Adrenal gland (tissue), 12 donors: ENCODE measurements around the gene GPC6. TPM values are rescaled to one million over a fixed set of nuclear protein-coding genes. Genes with fewer than 3 reads are reported as not detected.

ENCODE experiments used
- DNase-seq, 7 donors: peaks; one replicate each; pipeline ENCODE4 v3.0.0-alpha.2; 2019 to 2020
- H3K27ac ChIP-seq, 5 donors: fragments of 200-600 bp; sonication (generic) in 4 of 5; 1 replicate in 3 of 5; 2 replicates in 2 of 5; pipeline versions ENCODE4 v1.5.1 to v1.8.0; 2016 to 2020; ENCODE audit warnings: mild to moderate bottlenecking in 1 of 5
- H3K27me3 ChIP-seq: fragments of 200-600 bp; 2 replicates; pipeline ENCODE4 v1.8.0; 2021
- H3K36me3 ChIP-seq, 2 donors: fragments of 200-600 bp; replicated peaks in 1 of 2; 1 replicate in 1 of 2; 2 replicates in 1 of 2; pipeline versions ENCODE4 v1.5.1 to v1.8.0; 2018 to 2022
- H3K4me1 ChIP-seq, 2 donors: fragments of 200-600 bp; replicated peaks in 1 of 2; 1 replicate in 1 of 2; 2 replicates in 1 of 2; pipeline versions ENCODE4 v1.5.1 to v1.8.0; 2018 to 2021
- H3K4me3 ChIP-seq, 4 donors: fragments of 200-600 bp; sonication (generic) in 3 of 4; one replicate each; pipeline ENCODE4 v1.5.1; 2016 to 2018
- H3K9me3 ChIP-seq, 3 donors: fragments of 200-600 bp; sonication (generic) in 1 of 3; replicated peaks in 1 of 3; 1 replicate in 2 of 3; 2 replicates in 1 of 3; pipeline versions ENCODE4 v1.5.1 to v1.8.0; 2016 to 2021
- CTCF ChIP-seq, 6 experiments: fragments of 450-650 bp in 4 of 6; fragments of 200-600 bp in 2 of 6; sonication (generic) in 1 of 6; IDR thresholded peaks; 1 replicate in 5 of 6; 2 replicates in 1 of 6; pipeline versions ENCODE4 v1.5.1 to v1.8.0; 2016 to 2021; ENCODE audit warnings: antibody characterized with exemption in 6 of 6, mild to moderate bottlenecking in 2 of 6, moderate library complexity in 1 of 6
- POLR2A ChIP-seq, 2 donors: fragments of 450-650 bp; IDR thresholded peaks; one replicate each; pipeline ENCODE4 v1.6.1; 2017; ENCODE audit warnings: antibody characterized with exemption in 2 of 2, mild to moderate bottlenecking in 2 of 2, moderate library complexity in 1 of 2
- WGBS, 4 donors: extraction: QIAGEN DNeasy Blood & Tissue Kit in 2 of 4; methylation state at CpG; one replicate each; pipeline versions ENCODE4 v1.1.5 to v1.1.7; 2013 to 2017; 5-methylcytosine and 5-hydroxymethylcytosine counted together
- intact Hi-C, 2 donors: fragments of 100-400 bp; cut with DNase I; formaldehyde crosslinking; loops; one replicate each; pipeline versions ENCODE4 v1.14.1 to v1.15.0; 2022 to 2023
- polyA plus RNA-seq, 3 donors: library from polyadenylated mRNA; stranded (reverse); fragments of 200-250 nt in 2 of 3; fragments of 350-450 nt in 1 of 3; fragmentation: Illumina TruSeq in 1 of 3; extraction: RNeasy Lipid Tissue Mini Kit (QIAGEN cat#74804) in 1 of 3; gene quantifications; one replicate each; pipeline ENCODE4 v1.2.3, GENCODE V29; 2013 to 2014
- total RNA-seq, 9 donors: library from RNA; depleted of rRNA in 4 of 9; stranded (reverse); fragments of >200 nt in 4 of 9; fragments of 120-200 nt in 1 of 9; fragmentation: NEBNext Ultra II Directional in 1 of 9; extraction: Animal tissue kit (Norgen Biotek cat#: 25700) in 1 of 9; gene quantifications; one replicate each; pipeline versions ENCODE4 v1.1.0 to v1.2.4, GENCODE V29; 2013 to 2023
- donor health status: healthy with polysubstance abuse.
- donor health status: Bipolar disorder and iron deficiency.
- donor health status: DM: yes; HTN: yes; CAD: no.
- donor health status: DM: no; HTN: no; CAD: no.
- donor health status: DM: no; HTN: no; CAD: no.
- donor health status: DM: yes; HTN: yes; CAD: no.

Gene GPC6
- total and polyA plus RNA-seq, 12 donors = 0.37 to 62.3 (median 2.5) TPM

- WGBS, 4 donors = 75 to 81% (median 78%) methylated on average over 1 of the region's 1 CpG
- intact Hi-C loops = no loop called here
- TF ChIP-seq POLR2A (IDR thresholded peaks at IDR 0.05) (no peak), CTCF (IDR thresholded peaks at IDR 0.05) (no peak)
Observed at GRCh38 chr13:93755341-93755740, 528.7 kb downstream of the GPC6 start.

GRCh38 chr13:93758575-93758974 lies 532.0 kb downstream of the GPC6 start:
- WGBS, 4 donors = 49 to 67% (median 59%) methylated on average over 1 of the region's 1 CpG
- H3K27me3 ChIP-seq = no peaks in the 10 kb centered on the region
- no peaks in the 10 kb centered on the region for H3K4me1 ChIP-seq
- no peak overlapping the region for H3K4me3 ChIP-seq
- no peak for DNase-seq
- H3K36me3 ChIP-seq = no peaks in the 10 kb centered on the region
- no peaks in the 10 kb centered on the region for H3K9me3 ChIP-seq
- intact Hi-C loops = no loop called here
- TF ChIP-seq POLR2A (IDR thresholded peaks at IDR 0.05) = no peak
- TF ChIP-seq CTCF (IDR thresholded peaks at IDR 0.05) = no peak
- H3K27ac ChIP-seq = no peak overlapping the region

More at GRCh38 chr13:93755341-93755740, 528.7 kb downstream of the GPC6 start:
- Histone ChIP-seq H3K36me3 (no peaks in the 10 kb centered on the region), H3K9me3 (no peaks in the 10 kb centered on the region), H3K27me3 (no peaks in the 10 kb centered on the region), H3K27ac (no peak overlapping the region), H3K4me3 (no peak overlapping the region), H3K4me1 (no peaks in the 10 kb centered on the region)
- no peak for DNase-seq

GRCh38 chr13:93762708-93763426 lies 536.3 kb downstream of the GPC6 start:
- WGBS, 4 donors = 82 to 87% (median 85%) methylated on average over 6 of the region's 6 CpGs
- H3K27me3 ChIP-seq = no peaks in the 10 kb centered on the region
- DNase-seq = no peak
- no peak overlapping the region for H3K27ac ChIP-seq
- H3K36me3 ChIP-seq = no peaks in the 10 kb centered on the region
- no peaks in the 10 kb centered on the region for H3K9me3 ChIP-seq
- intact Hi-C loops = no loop called here
- no peak for TF ChIP-seq CTCF (IDR thresholded peaks at IDR 0.05)
- TF ChIP-seq POLR2A (IDR thresholded peaks at IDR 0.05) = no peak
- H3K4me1 ChIP-seq = peaks cover 0 to 2% of the 10 kb centered on the region in 2 donors
- H3K4me3 ChIP-seq = no peak overlapping the region

- Histone ChIP-seq H3K4me1 (peaks cover 0 to 3% of the 10 kb centered on the region in 2 donors), H3K9me3 (no peaks in the 10 kb centered on the region), H3K27ac (no peak overlapping the region), H3K4me3 (no peak overlapping the region), H3K27me3 (no peaks in the 10 kb centered on the region), H3K36me3 (no peaks in the 10 kb centered on the region)
- intact Hi-C loops = no loop called here
- no peak for DNase-seq
- 89 to 98% (median 93%) methylated on average over 2 of the region's 2 CpGs for WGBS, 4 donors
- TF ChIP-seq CTCF (IDR thresholded peaks at IDR 0.05) = no peak
Observed at GRCh38 chr13:93765062-93765461, 538.5 kb downstream of the GPC6 start.
